HepG2 (cell line): ENCODE data around the gene RTP2. TPM values are rescaled to one million over a fixed set of nuclear protein-coding genes. Genes with fewer than 3 reads are reported as not detected.

ENCODE experiments used
- ARNT ChIP-seq: fragments of 450-650 bp; IDR thresholded peaks from 2 replicates; pipeline ENCODE4 v1.6.1; 2017
- ATF1 ChIP-seq: IDR thresholded peaks from 2 replicates; pipeline ENCODE4 v1.6.1; 2016; ENCODE audit warnings: mild to moderate bottlenecking, control low read depth
- ATF7 ChIP-seq, 2 experiments: fragments of 450-650 bp in 1 of 2; sonication (generic) in 1 of 2; formaldehyde crosslinking in 1 of 2; IDR thresholded peaks; 2 replicates each; pipeline versions ENCODE4 v1.4.0 to v1.6.1; 2016 to 2020; ENCODE audit warnings: antibody characterized with exemption in 1 of 2, mild to moderate bottlenecking in 1 of 2, missing genetic modification reagents in 1 of 2
- CC2D1A ChIP-seq: sonication (generic); formaldehyde crosslinking; IDR thresholded peaks from 2 replicates; pipeline ENCODE4 v1.8.1; 2023; ENCODE audit warnings: mild to moderate bottlenecking, missing genetic modification reagents
- DPF2 ChIP-seq: sonication (generic); formaldehyde crosslinking; IDR thresholded peaks from 2 replicates; pipeline ENCODE4 v1.4.0; 2020; ENCODE audit warnings: mild to moderate bottlenecking, low read depth, missing genetic modification reagents, borderline replicate concordance
- HMGA1 ChIP-seq: sonication (generic); formaldehyde crosslinking; conservative IDR thresholded peaks from 2 replicates; pipeline ENCODE4 v1.4.0; 2020; ENCODE audit warnings: missing genetic modification reagents
- HOXA3 ChIP-seq: sonication (generic); formaldehyde crosslinking; IDR thresholded peaks from 2 replicates; pipeline ENCODE4 v1.5.0; 2020; ENCODE audit warnings: missing genetic modification reagents
- IKZF5 ChIP-seq: IDR thresholded peaks from 2 replicates; pipeline ENCODE4 v1.6.1; 2018; ENCODE audit warnings: missing genetic modification reagents, mild to moderate bottlenecking, missing compliant biosample characterization
- KAT2B ChIP-seq: fragments of 150-350 bp; IDR thresholded peaks from 2 replicates; pipeline ENCODE4 v1.6.1; 2014; ENCODE audit warnings: low read depth, low read length, borderline replicate concordance
- KDM2A ChIP-seq: sonication (generic); formaldehyde crosslinking; IDR thresholded peaks from 2 replicates; pipeline ENCODE4 v1.4.0; 2020; ENCODE audit warnings: low read depth, missing genetic modification reagents, borderline replicate concordance
- MLLT10 ChIP-seq: sonication (generic); formaldehyde crosslinking; IDR thresholded peaks from 2 replicates; pipeline ENCODE4 v1.4.0; 2020; ENCODE audit warnings: missing genetic modification reagents
- RFX1 ChIP-seq: fragments of 450-650 bp; IDR thresholded peaks from 2 replicates; pipeline ENCODE4 v1.6.1; 2017
- SMARCE1 ChIP-seq: fragments of 450-650 bp; IDR thresholded peaks from 2 replicates; pipeline ENCODE4 v1.6.1; 2017; ENCODE audit warnings: borderline replicate concordance
- TBX2 ChIP-seq: sonication (generic); formaldehyde crosslinking; IDR thresholded peaks from 2 replicates; pipeline ENCODE4 v1.5.0; 2020; ENCODE audit warnings: missing genetic modification reagents, mild to moderate bottlenecking, borderline replicate concordance
- THAP7 ChIP-seq: sonication (generic); formaldehyde crosslinking; IDR thresholded peaks from 2 replicates; pipeline ENCODE4 v1.8.1; 2023; ENCODE audit warnings: mild to moderate bottlenecking, missing genetic modification reagents
- ZBTB42 ChIP-seq: sonication (generic); formaldehyde crosslinking; IDR thresholded peaks from 2 replicates; pipeline ENCODE4 v1.5.0; 2020; ENCODE audit warnings: mild to moderate bottlenecking, missing genetic modification reagents
- ZBTB7A ChIP-seq: sonication (generic); formaldehyde crosslinking; IDR thresholded peaks from 2 replicates; pipeline ENCODE4 v1.8.0; 2022; ENCODE audit warnings: mild to moderate bottlenecking, missing genetic modification reagents
- ZKSCAN8 ChIP-seq: IDR thresholded peaks from 2 replicates; pipeline ENCODE4 v1.6.1; 2016; ENCODE audit warnings: borderline replicate concordance, missing genetic modification reagents, missing compliant biosample characterization
- ZNF264 ChIP-seq: sonication (generic); formaldehyde crosslinking; IDR thresholded peaks from 2 replicates; pipeline ENCODE4 v1.4.0; 2020; ENCODE audit warnings: missing genetic modification reagents
- ZNF282 ChIP-seq: fragments of 450-650 bp; IDR thresholded peaks from 2 replicates; pipeline ENCODE4 v1.6.1; 2018; ENCODE audit not compliant: partially characterized antibody
- ZNF382 ChIP-seq: sonication (generic); formaldehyde crosslinking; IDR thresholded peaks from 2 replicates; pipeline ENCODE4 v1.5.0; 2020; ENCODE audit warnings: missing genetic modification reagents, mild to moderate bottlenecking, borderline replicate concordance
- ZNF484 ChIP-seq: sonication (generic); formaldehyde crosslinking; IDR thresholded peaks from 2 replicates; pipeline ENCODE4 v1.5.1; 2020; ENCODE audit warnings: mild to moderate bottlenecking, low read depth, missing genetic modification reagents, borderline replicate concordance
- ZNF503 ChIP-seq: sonication (generic); formaldehyde crosslinking; IDR thresholded peaks from 2 replicates; pipeline ENCODE4 v1.4.0; 2020; ENCODE audit warnings: missing genetic modification reagents
- ZNF512B ChIP-seq: sonication (generic); formaldehyde crosslinking; IDR thresholded peaks from 2 replicates; pipeline ENCODE4 v1.5.1; 2020; ENCODE audit warnings: missing genetic modification reagents, mild to moderate bottlenecking, borderline replicate concordance
- ZSCAN31 ChIP-seq: sonication (generic); formaldehyde crosslinking; IDR thresholded peaks from 2 replicates; pipeline ENCODE4 v1.5.0; 2020; ENCODE audit warnings: low read depth, mild to moderate bottlenecking, missing genetic modification reagents
- polyA plus RNA-seq, 8 experiments: library from polyadenylated mRNA; depleted of rRNA in 3 of 8; stranded (reverse) in 7 of 8; unstranded in 1 of 8; fragments of >200 nt; fragmentation: Illumina TruSeq in 4 of 8; extraction: Trizol in 4 of 8; gene quantifications; 2 replicates each; pipeline versions ENCODE4 v1.2.1 to v1.2.3, GENCODE V29; 2011 to 2016; ENCODE audit warnings: low read depth in 4 of 8, missing spikeins in 1 of 8, mixed read lengths in 1 of 8; ENCODE audit not compliant: insufficient read depth in 1 of 8
- total RNA-seq, 5 experiments: library from RNA; depleted of rRNA; stranded (reverse); fragments of >200 nt; fragmentation: Illumina TruSeq; extraction: Trizol; gene quantifications; 2 replicates each; pipeline ENCODE4 v1.2.3, GENCODE V29; 2016; ENCODE audit warnings: low read depth in 1 of 5

The RTP2 gene
- total and polyA plus RNA-seq, 2 of the 13 experiments (the other 11 are each of a cell fraction or from before 2014, with no cell fraction given) = not detected

DNA sequence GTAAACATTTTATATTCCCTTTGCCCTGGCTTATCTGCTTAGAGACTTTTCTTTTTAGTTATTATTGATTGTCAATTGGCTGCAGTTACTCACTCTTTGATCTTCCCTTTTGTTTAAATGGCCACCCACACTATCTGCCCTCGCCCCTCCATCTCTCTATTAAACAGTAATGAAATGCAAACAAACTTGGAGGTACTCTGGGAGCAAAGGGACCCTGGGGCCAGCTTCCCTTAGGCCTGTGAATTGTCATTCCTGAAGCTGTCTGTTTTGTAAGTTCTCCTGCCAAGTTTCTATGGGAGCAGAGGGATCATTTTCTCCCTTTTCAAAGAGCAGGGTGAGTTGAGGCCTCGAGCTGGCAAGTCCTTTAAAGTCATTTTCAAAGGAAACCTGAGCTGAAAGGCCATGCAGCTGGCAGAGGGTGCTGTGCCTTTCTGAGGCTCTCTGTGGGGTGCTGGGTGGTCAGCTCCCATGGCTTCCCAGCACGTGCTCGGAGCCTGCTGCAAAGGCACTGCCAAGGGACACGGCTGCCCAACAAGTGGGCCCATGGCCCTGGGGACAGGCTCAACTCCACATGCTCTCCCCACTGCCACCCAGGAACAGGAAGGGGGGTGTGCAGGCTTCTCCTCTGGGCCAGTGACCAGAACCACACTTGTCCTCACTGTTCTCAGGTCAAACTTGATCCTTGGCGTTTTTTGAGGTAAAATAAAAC lies 17.4 kb upstream of the RTP2 start (continued):
- 0 out of 2 replicates have a peak, but pooled peaks have one; percentile 65 for TF ChIP-seq IKZF5
- TF ChIP-seq ZNF264 (CRISPR knock-in tag) = no peak
- TF ChIP-seq HMGA1 (CRISPR knock-in tag) = no peak
- no peak for TF ChIP-seq CC2D1A
- no peak for TF ChIP-seq RFX1
- no peak for TF ChIP-seq ARNT
- TF ChIP-seq SMARCE1 = no peak
- peak; percentile 64; the same call in 1 of the 2 replicates for TF ChIP-seq THAP7 (CRISPR knock-in tag)
- TF ChIP-seq ZSCAN31 (CRISPR knock-in tag) = peak; percentile 72; the same call in 1 of the 2 replicates
- TF ChIP-seq HOXA3 (CRISPR knock-in tag) = peak; percentile 65
- TF ChIP-seq TBX2 (CRISPR knock-in tag) = peak; percentile 87
- TF ChIP-seq DPF2 (CRISPR knock-in tag) = peak; percentile 18; the same call in 1 of the 2 replicates
- TF ChIP-seq ZNF503 = peak; percentile 87
- TF ChIP-seq ATF1 (CRISPR knock-in tag) = no peak
- TF ChIP-seq MLLT10 (CRISPR knock-in tag) = no peak
- no peak for TF ChIP-seq ZBTB42
- TF ChIP-seq ZBTB7A (CRISPR knock-in tag) = peak; percentile 60; the same call in 1 of the 2 replicates
- 0 out of 2 replicates have a peak, but pooled peaks have one; percentile 27 for TF ChIP-seq ZKSCAN8 (CRISPR knock-in tag)
- TF ChIP-seq KDM2A (CRISPR knock-in tag) = peak; percentile 40; the same call in 1 of the 2 replicates
- TF ChIP-seq ZNF282 = no peak
- no peak for TF ChIP-seq ATF7 (IDR thresholded peaks at IDR 0.05)
- no peak for TF ChIP-seq ATF7 (CRISPR knock-in tag; IDR thresholded peaks at IDR 0.05)
- no peak for TF ChIP-seq KAT2B
- no peak for TF ChIP-seq ZNF382 (CRISPR knock-in tag)
- no peak; the same call in 1 of the 2 replicates for TF ChIP-seq ZNF512B (CRISPR knock-in tag)
- TF ChIP-seq ZNF484 (CRISPR knock-in tag) = no peak
